Measurements from ENCODE around the gene C1orf21.

DNA sequence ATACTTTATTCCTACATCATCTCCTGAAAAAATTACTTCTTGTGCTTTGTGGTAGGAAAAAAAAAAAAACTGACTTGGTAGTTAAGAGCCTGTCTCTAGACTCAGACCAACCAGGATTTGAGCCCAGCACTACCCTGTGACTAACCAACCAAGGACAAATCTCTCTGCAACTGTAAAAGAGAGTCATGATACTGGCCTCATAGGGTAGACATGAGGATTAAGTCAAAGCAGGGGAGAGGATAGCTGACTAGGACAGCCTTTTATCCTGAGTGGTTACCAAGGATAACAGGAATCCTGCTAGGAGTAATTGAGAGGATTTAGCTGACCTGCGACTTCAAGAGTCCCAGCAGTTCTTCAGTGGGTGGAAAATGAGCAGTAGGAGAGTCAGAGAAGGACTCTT is 112.8 kb downstream of the C1orf21 start:
- TF ChIP-seq, protein P1, sequence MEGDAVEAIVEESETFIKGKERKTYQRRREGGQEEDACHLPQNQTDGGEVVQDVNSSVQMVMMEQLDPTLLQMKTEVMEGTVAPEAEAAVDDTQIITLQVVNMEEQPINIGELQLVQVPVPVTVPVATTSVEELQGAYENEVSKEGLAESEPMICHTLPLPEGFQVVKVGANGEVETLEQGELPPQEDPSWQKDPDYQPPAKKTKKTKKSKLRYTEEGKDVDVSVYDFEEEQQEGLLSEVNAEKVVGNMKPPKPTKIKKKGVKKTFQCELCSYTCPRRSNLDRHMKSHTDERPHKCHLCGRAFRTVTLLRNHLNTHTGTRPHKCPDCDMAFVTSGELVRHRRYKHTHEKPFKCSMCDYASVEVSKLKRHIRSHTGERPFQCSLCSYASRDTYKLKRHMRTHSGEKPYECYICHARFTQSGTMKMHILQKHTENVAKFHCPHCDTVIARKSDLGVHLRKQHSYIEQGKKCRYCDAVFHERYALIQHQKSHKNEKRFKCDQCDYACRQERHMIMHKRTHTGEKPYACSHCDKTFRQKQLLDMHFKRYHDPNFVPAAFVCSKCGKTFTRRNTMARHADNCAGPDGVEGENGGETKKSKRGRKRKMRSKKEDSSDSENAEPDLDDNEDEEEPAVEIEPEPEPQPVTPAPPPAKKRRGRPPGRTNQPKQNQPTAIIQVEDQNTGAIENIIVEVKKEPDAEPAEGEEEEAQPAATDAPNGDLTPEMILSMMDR (conservative IDR thresholded peaks at IDR 0.05; ENCODE audit: low read length), result no peak
- no peak for TF ChIP-seq EZH2phosphoT487 (IDR thresholded peaks at IDR 0.05; ENCODE audit: borderline replicate concordance)
